Parathyroid adenoma (tissue), 2 donors: ENCODE data around the gene LYPD5.

Experiments used
- H2AFZ ChIP-seq: fragments of 300-600 bp; sonication (generic); one replicate; pipeline ENCODE4 v1.7.0; 2017; ENCODE audit warnings: antibody characterized with exemption, mild to moderate bottlenecking
- H3K27ac ChIP-seq: fragments of 300-600 bp; sonication (generic); one replicate; pipeline ENCODE4 v1.7.0; 2017
- H3K27me3 ChIP-seq: fragments of 300-600 bp; sonication (generic); one replicate; pipeline ENCODE4 v1.7.0; 2017; ENCODE audit warnings: low read length; ENCODE audit not compliant: control insufficient read depth, insufficient read depth
- H3K36me3 ChIP-seq: fragments of 300-600 bp; sonication (generic); one replicate; pipeline ENCODE4 v1.7.0; 2017; ENCODE audit warnings: low read length; ENCODE audit not compliant: control insufficient read depth, insufficient read depth
- H3K4me1 ChIP-seq: fragments of 300-600 bp; sonication (generic); one replicate; pipeline ENCODE4 v1.7.0; 2017; ENCODE audit warnings: control low read depth
- H3K4me2 ChIP-seq: fragments of 300-600 bp; sonication (generic); one replicate; pipeline ENCODE4 v1.7.0; 2017; ENCODE audit warnings: low read length
- H3K4me3 ChIP-seq: fragments of 300-600 bp; sonication (generic); one replicate; pipeline ENCODE4 v1.7.0; 2017; ENCODE audit warnings: low read depth, low read length
- H3K79me2 ChIP-seq: fragments of 300-600 bp; sonication (generic); one replicate; pipeline ENCODE4 v1.7.0; 2017; ENCODE audit warnings: control low read depth
- H3K9ac ChIP-seq: fragments of 300-600 bp; sonication (generic); one replicate; pipeline ENCODE4 v1.7.0; 2017; ENCODE audit warnings: mild to moderate bottlenecking
- H3K9me3 ChIP-seq: fragments of 300-600 bp; sonication (generic); one replicate; pipeline ENCODE4 v1.7.0; 2017; ENCODE audit warnings: low read length; ENCODE audit not compliant: control insufficient read depth
- CTCF ChIP-seq: fragments of 300-600 bp; sonication (generic); IDR thresholded peaks from one replicate; pipeline ENCODE4 v1.7.0; 2017; ENCODE audit warnings: antibody characterized with exemption, mild to moderate bottlenecking
- donor health status: primary hyperparathyroidism.

The LYPD5 gene

GRCh38 chr19:43759515-43759914 is 42.7 kb downstream of the LYPD5 start:
- H3K36me3 ChIP-seq, result no peaks in the 10 kb centered on the region
- H3K9me3 ChIP-seq, result no peaks in the 10 kb centered on the region
- no peak overlapping the region for H3K4me2 ChIP-seq
- no peaks in the 10 kb centered on the region for H3K79me2 ChIP-seq
- H2AFZ ChIP-seq, result no peak overlapping the region
- H3K27ac ChIP-seq, result no peak overlapping the region
- no peak for TF ChIP-seq CTCF
- no peaks in the 10 kb centered on the region for H3K4me1 ChIP-seq
- no peaks in the 10 kb centered on the region for H3K27me3 ChIP-seq
- no peak overlapping the region for H3K9ac ChIP-seq
- H3K4me3 ChIP-seq, result no peak overlapping the region

GRCh38 chr19:43755256-43755801 is 46.9 kb downstream of the LYPD5 start:
- Histone ChIP-seq H3K9ac (no peak overlapping the region), H3K36me3 (no peaks in the 10 kb centered on the region), H3K27me3 (no peaks in the 10 kb centered on the region), H3K27ac (peak overlapping the region; percentile 89), H3K4me2 (peak overlapping the region; percentile 84), H3K79me2 (no peaks in the 10 kb centered on the region), H2AFZ (peak overlapping the region; percentile 71), H3K9me3 (no peaks in the 10 kb centered on the region), H3K4me3 (peak overlapping the region; percentile 67), H3K4me1 (no peaks in the 10 kb centered on the region)
- no peak for TF ChIP-seq CTCF

DNA sequence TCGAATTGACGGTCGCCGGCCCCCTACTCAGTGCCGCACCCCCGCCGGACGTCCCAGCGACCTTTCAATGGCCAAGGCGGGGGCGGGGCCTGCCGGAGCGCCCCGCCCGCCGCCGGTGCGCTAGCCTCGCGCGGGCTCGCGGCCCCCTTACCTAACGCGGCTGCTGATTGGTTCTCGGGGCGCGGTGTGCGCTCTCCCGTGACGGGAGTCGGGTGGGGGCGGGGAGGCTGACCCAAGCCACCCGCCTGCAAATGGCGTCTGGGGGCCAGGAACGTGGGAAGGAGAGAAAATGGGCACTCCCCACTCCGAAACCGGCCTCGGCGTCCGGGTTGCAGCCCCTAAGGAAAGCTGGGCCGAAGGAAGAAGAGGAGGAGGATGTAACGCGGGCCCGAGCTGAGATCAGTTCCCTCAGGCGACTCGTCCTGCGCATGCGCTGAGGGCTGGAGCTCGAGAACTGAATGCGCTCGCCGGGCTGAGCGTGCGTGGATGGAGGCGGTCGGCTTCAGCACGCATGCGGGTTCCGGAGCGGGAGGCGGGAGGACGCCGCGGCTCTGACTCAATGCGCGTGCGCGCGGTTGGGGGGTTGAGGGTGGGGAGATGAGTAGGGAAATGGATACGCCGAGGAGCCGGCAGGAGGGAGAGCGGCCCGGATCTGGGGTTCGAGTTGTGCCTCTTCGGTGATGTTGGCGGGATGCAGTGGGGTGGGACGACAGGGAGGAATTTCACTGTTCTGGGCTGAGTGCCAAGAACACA is 47.6 kb downstream of the LYPD5 start, which contains the start of gene SMG9:
Gene SMG9, minus strand, starts transcription at position 460 of the 753 bp plus-strand sequence. CDS start 4,221 bp downstream, outside the sequence.
- Histone ChIP-seq H3K4me2 (peak within 1 kb of the TSS; percentile 84), H2AFZ (peak within 1 kb of the TSS; percentile 71), H3K4me3 (peak within 1 kb of the TSS; percentile 67), H3K9me3 (no peaks in the 10 kb centered on the region), H3K27me3 (no peaks in the 10 kb centered on the region), H3K9ac (peak within 1 kb of the TSS; percentile 3), H3K36me3 (no peaks in the 10 kb centered on the region), H3K27ac (peak within 1 kb of the TSS; percentile 89), H3K79me2 (no peaks in the 10 kb centered on the region), H3K4me1 (no peaks in the 10 kb centered on the region)
- no peak for TF ChIP-seq CTCF

GRCh38 chr19:43754253-43754502 is 48.1 kb downstream of the LYPD5 start:
- Histone ChIP-seq H3K4me2 (peak overlapping the region; percentile 84), H2AFZ (peak overlapping the region; percentile 71), H3K4me1 (no peaks in the 10 kb centered on the region), H3K36me3 (no peaks in the 10 kb centered on the region), H3K27ac (peak overlapping the region; percentile 89), H3K9ac (peak overlapping the region; percentile 3), H3K27me3 (no peaks in the 10 kb centered on the region), H3K9me3 (no peaks in the 10 kb centered on the region), H3K4me3 (peak overlapping the region; percentile 67), H3K79me2 (no peaks in the 10 kb centered on the region)
- TF ChIP-seq CTCF, result no peak
